ENCODE measurements around the gene DENND1B. TPM values are rescaled to one million over a fixed set of nuclear protein-coding genes. Genes with fewer than 3 reads are reported as not detected.
"Not testable (repeated sequence)": the region's sequence is repeated elsewhere in the genome, so short reads cannot be mapped to it uniquely, and the experiment has no call there.

Gene DENND1B
- total RNA-seq, 4 donors from 2014 or later = 1.8 to 37.5 (median 19.5) TPM

GRCh38 chr1:197725976-197726375 lies 49.3 kb downstream of the DENND1B start:
- intact Hi-C loops (cut with DNase I; ENCODE audit: low total_unique reads) = no loop called here
- H3K27me3 ChIP-seq = no peaks in the 10 kb centered on the region
- DNase-seq = no peak
- peaks cover 0 to 10% of the 10 kb centered on the region in 2 donors for H3K9me3 ChIP-seq
- no peaks in the 10 kb centered on the region for H3K36me3 ChIP-seq
- H3K4me1 ChIP-seq = no peaks in the 10 kb centered on the region
- no peak overlapping the region for H3K27ac ChIP-seq
- no peak overlapping the region for H3K4me3 ChIP-seq
- no peak for TF ChIP-seq CTCF (IDR thresholded peaks at IDR 0.05)
- no peak for TF ChIP-seq POLR2A (IDR thresholded peaks at IDR 0.05)

GRCh38 chr1:197725044-197725443 lies 50.2 kb downstream of the DENND1B start:
- intact Hi-C loops (cut with DNase I; ENCODE audit: low total_unique reads) = no loop called here
- no peak overlapping the region for H3K27ac ChIP-seq
- TF ChIP-seq POLR2A (IDR thresholded peaks at IDR 0.05) (no peak), CTCF (IDR thresholded peaks at IDR 0.05) (no peak)

GRCh38 chr1:197715806-197716205 lies 59.5 kb downstream of the DENND1B start:
- no peak for TF ChIP-seq POLR2A (IDR thresholded peaks at IDR 0.05)
- no peak for TF ChIP-seq CTCF (IDR thresholded peaks at IDR 0.05)

More at GRCh38 chr1:197725044-197725443, 50.2 kb downstream of the DENND1B start:
- Histone ChIP-seq H3K27me3 (no peaks in the 10 kb centered on the region), H3K4me3 (no peak overlapping the region), H3K36me3 (no peaks in the 10 kb centered on the region), H3K4me1 (no peaks in the 10 kb centered on the region), H3K9me3 (peaks cover 0 to 10% of the 10 kb centered on the region in 2 donors)
- DNase-seq = no peak

GRCh38 chr1:197706601-197707000 lies 68.7 kb downstream of the DENND1B start:
- no peaks in the 10 kb centered on the region for H3K9me3 ChIP-seq
- no peak overlapping the region for H3K27ac ChIP-seq
- no peak for TF ChIP-seq POLR2A (IDR thresholded peaks at IDR 0.05)
- TF ChIP-seq CTCF (IDR thresholded peaks at IDR 0.05) = no peak
- no peaks in the 10 kb centered on the region for H3K27me3 ChIP-seq
- intact Hi-C loops (cut with DNase I; ENCODE audit: low total_unique reads) = no loop called here
- DNase-seq = no peak
- no peaks in the 10 kb centered on the region for H3K4me1 ChIP-seq
- no peak overlapping the region for H3K4me3 ChIP-seq
- H3K36me3 ChIP-seq = no peaks in the 10 kb centered on the region

More at GRCh38 chr1:197715806-197716205, 59.5 kb downstream of the DENND1B start:
- intact Hi-C loops (cut with DNase I; ENCODE audit: low total_unique reads) = no loop called here
- Histone ChIP-seq H3K4me3 (no peak overlapping the region), H3K27ac (no peak overlapping the region), H3K36me3 (no peaks in the 10 kb centered on the region), H3K9me3 (no peaks in the 10 kb centered on the region), H3K27me3 (no peaks in the 10 kb centered on the region), H3K4me1 (no peaks in the 10 kb centered on the region)
- no peak for DNase-seq

- TF ChIP-seq POLR2A (IDR thresholded peaks at IDR 0.05) (no peak), CTCF (IDR thresholded peaks at IDR 0.05) (no peak)
- no peaks in the 10 kb centered on the region for H3K9me3 ChIP-seq
- no peak overlapping the region for H3K27ac ChIP-seq
- no peak overlapping the region for H3K4me3 ChIP-seq
- intact Hi-C loops (cut with DNase I; ENCODE audit: low total_unique reads) = no loop called here
- H3K4me1 ChIP-seq = no peaks in the 10 kb centered on the region
- H3K36me3 ChIP-seq = no peaks in the 10 kb centered on the region
- DNase-seq = no peak
- no peaks in the 10 kb centered on the region for H3K27me3 ChIP-seq
These were observed 69.3 kb downstream of the DENND1B start for GRCh38 chr1:197705941-197706340.

GRCh38 chr1:197700688-197701087 lies 74.6 kb downstream of the DENND1B start:
- intact Hi-C loops (cut with DNase I; ENCODE audit: low total_unique reads); H3K36me3 ChIP-seq; H3K4me1 ChIP-seq; H3K27ac ChIP-seq; H3K27me3 ChIP-seq; H3K9me3 ChIP-seq; H3K4me3 ChIP-seq; DNase-seq: not testable (repeated sequence)
